HepG2 (cell line): ENCODE measurements around the gene EHD1. TPM values are rescaled to one million over a fixed set of nuclear protein-coding genes. Genes with fewer than 3 reads are reported as not detected.

Experiments
- ARNT2 ChIP-seq: sonication (generic); formaldehyde crosslinking; IDR thresholded peaks from 2 replicates; pipeline ENCODE4 v1.8.0; 2022; ENCODE audit warnings: mild to moderate bottlenecking, low read depth, missing genetic modification reagents, moderate library complexity
- BCLAF1 ChIP-seq: fragments of 450-650 bp; IDR thresholded peaks from 2 replicates; pipeline ENCODE4 v1.6.1; 2017; ENCODE audit warnings: mild to moderate bottlenecking
- FOSL1 ChIP-seq: sonication (generic); formaldehyde crosslinking; IDR thresholded peaks from 2 replicates; pipeline ENCODE4 v1.9.0; 2021; ENCODE audit warnings: missing genetic modification reagents, borderline replicate concordance
- GZF1 ChIP-seq: sonication (generic); formaldehyde crosslinking; IDR thresholded peaks from 2 replicates; pipeline ENCODE4 v1.5.1; 2020; ENCODE audit warnings: mild to moderate bottlenecking, missing genetic modification reagents
- HDAC6 ChIP-seq: fragments of 200-600 bp; sonication (generic); IDR thresholded peaks from 2 replicates; pipeline ENCODE4 v1.7.0; 2017; ENCODE audit warnings: mild to moderate bottlenecking, antibody characterized with exemption, low read length, low read depth
- HOXA5 ChIP-seq: sonication (generic); formaldehyde crosslinking; IDR thresholded peaks from 2 replicates; pipeline ENCODE4 v1.4.0; 2020; ENCODE audit warnings: missing genetic modification reagents
- KDM4B ChIP-seq: sonication (generic); formaldehyde crosslinking; IDR thresholded peaks from 2 replicates; pipeline ENCODE4 v1.4.0; 2020; ENCODE audit warnings: missing genetic modification reagents
- KLF16 ChIP-seq, 2 experiments: sonication (generic) in 1 of 2; formaldehyde crosslinking in 1 of 2; IDR thresholded peaks; 2 replicates each; pipeline versions ENCODE4 v1.6.1 to v1.8.0; 2016 to 2023; ENCODE audit warnings: missing genetic modification reagents in 2 of 2, missing compliant biosample characterization in 1 of 2
- MED1 ChIP-seq: sonication (generic); formaldehyde crosslinking; IDR thresholded peaks from 2 replicates; pipeline ENCODE4 v1.4.0; 2020; ENCODE audit warnings: missing genetic modification reagents
- MIER2 ChIP-seq: IDR thresholded peaks from 2 replicates; pipeline ENCODE4 v1.6.1; 2016; ENCODE audit warnings: missing biosample characterization, missing genetic modification reagents
- MXD3 ChIP-seq: IDR thresholded peaks from 2 replicates; pipeline ENCODE4 v1.6.1; 2016; ENCODE audit warnings: mild to moderate bottlenecking, missing biosample characterization, missing genetic modification reagents
- REXO4 ChIP-seq: sonication (generic); formaldehyde crosslinking; IDR thresholded peaks from 2 replicates; pipeline ENCODE4 v1.8.0; 2022; ENCODE audit warnings: missing genetic modification reagents, mild to moderate bottlenecking, borderline replicate concordance
- SNAPC4 ChIP-seq: sonication (generic); formaldehyde crosslinking; IDR thresholded peaks from 2 replicates; pipeline ENCODE4 v1.4.0; 2020; ENCODE audit warnings: mild to moderate bottlenecking, missing genetic modification reagents
- TEAD3 ChIP-seq: optimal IDR thresholded peaks from 2 replicates; pipeline ENCODE3; 2016; ENCODE audit warnings: borderline replicate concordance
- THYN1 ChIP-seq: sonication (generic); formaldehyde crosslinking; IDR thresholded peaks from 2 replicates; pipeline ENCODE4 v1.8.1; 2023; ENCODE audit warnings: low read depth, mild to moderate bottlenecking, moderate library complexity, missing genetic modification reagents, borderline replicate concordance
- ZIK1 ChIP-seq: sonication (generic); formaldehyde crosslinking; IDR thresholded peaks from 2 replicates; pipeline ENCODE4 v1.5.0; 2020; ENCODE audit warnings: mild to moderate bottlenecking, low read depth, missing genetic modification reagents, borderline replicate concordance
- ZNF17 ChIP-seq: sonication (generic); formaldehyde crosslinking; IDR thresholded peaks from 2 replicates; pipeline ENCODE4 v1.5.0; 2020; ENCODE audit warnings: mild to moderate bottlenecking, missing genetic modification reagents
- ZNF260 ChIP-seq: sonication (generic); formaldehyde crosslinking; IDR thresholded peaks from 2 replicates; pipeline ENCODE4 v1.4.0; 2020; ENCODE audit warnings: missing genetic modification reagents, low read depth, mild to moderate bottlenecking, borderline replicate concordance
- ZNF616 ChIP-seq: sonication (generic); formaldehyde crosslinking; IDR thresholded peaks from 2 replicates; pipeline ENCODE4 v1.5.0; 2020; ENCODE audit warnings: low read depth, mild to moderate bottlenecking, missing genetic modification reagents
- ZNF747 ChIP-seq: sonication (generic); formaldehyde crosslinking; IDR thresholded peaks from 2 replicates; pipeline ENCODE4 v1.8.1; 2023; ENCODE audit warnings: missing genetic modification reagents, mild to moderate bottlenecking, borderline replicate concordance
- ZSCAN20 ChIP-seq: sonication (generic); formaldehyde crosslinking; IDR thresholded peaks from 2 replicates; pipeline ENCODE4 v1.4.0; 2020; ENCODE audit warnings: missing genetic modification reagents, mild to moderate bottlenecking, borderline replicate concordance
- polyA plus RNA-seq, 8 experiments: library from polyadenylated mRNA; depleted of rRNA in 3 of 8; stranded (reverse) in 7 of 8; unstranded in 1 of 8; fragments of >200 nt; fragmentation: Illumina TruSeq in 4 of 8; extraction: Trizol in 4 of 8; gene quantifications; 2 replicates each; pipeline versions ENCODE4 v1.2.1 to v1.2.3, GENCODE V29; 2011 to 2016; ENCODE audit warnings: low read depth in 4 of 8, missing spikeins in 1 of 8, mixed read lengths in 1 of 8; ENCODE audit not compliant: insufficient read depth in 1 of 8
- total RNA-seq, 5 experiments: library from RNA; depleted of rRNA; stranded (reverse); fragments of >200 nt; fragmentation: Illumina TruSeq; extraction: Trizol; gene quantifications; 2 replicates each; pipeline ENCODE4 v1.2.3, GENCODE V29; 2016; ENCODE audit warnings: low read depth in 1 of 5

The EHD1 gene
- total and polyA plus RNA-seq, 2 of the 13 experiments (the other 11 are each of a cell fraction or from before 2014, with no cell fraction given), result 23.6 to 26.6 TPM

GRCh38 chr11:64916775-64917662, 38.6 kb upstream of the EHD1 start, which contains the start of gene ATG2A (continued):
- TF ChIP-seq BCLAF1 (no peak), ZNF17 (no peak), TEAD3 (peak; percentile 52), MIER2 (CRISPR knock-in tag) (no peak), ZNF260 (CRISPR knock-in tag) (no peak), HDAC6 (no peak), THYN1 (no peak), MXD3 (no peak; the same call in 1 of the 2 replicates), ARNT2 (CRISPR knock-in tag) (no peak; the same call in 1 of the 2 replicates), REXO4 (CRISPR knock-in tag) (no peak), HOXA5 (peak; percentile 53; the same call in 1 of the 2 replicates), SNAPC4 (CRISPR knock-in tag) (no peak), ZNF616 (CRISPR knock-in tag) (0 out of 2 replicates have a peak, but pooled peaks have one; percentile 49), FOSL1 (no peak), ZIK1 (CRISPR knock-in tag) (no peak; the same call in 1 of the 2 replicates), ZSCAN20 (CRISPR knock-in tag) (no peak), GZF1 (CRISPR knock-in tag) (0 out of 2 replicates have a peak, but pooled peaks have one; percentile 39), ZNF747 (CRISPR knock-in tag) (no peak), MED1 (CRISPR knock-in tag) (no peak), KDM4B (CRISPR knock-in tag) (peak; percentile 34; the same call in 1 of the 2 replicates), KLF16 (CRISPR knock-in tag; IDR thresholded peaks at IDR 0.05) (peak in 1 of 2 experiments; percentile 79; a peak in 1 of 4 replicates)
